IMR-90 (cell line): ENCODE data around the gene GJA8.

Source experiments
- BHLHE40 ChIP-seq: fragments of 150-350 bp; IDR thresholded peaks from 2 replicates; pipeline ENCODE4 v1.6.1; 2016; ENCODE audit warnings: mild to moderate bottlenecking, low read depth, low read length
- NFE2L2 ChIP-seq: fragments of 150-350 bp; IDR thresholded peaks from 2 replicates; pipeline ENCODE4 v1.6.1; 2016; ENCODE audit warnings: low read depth, mild to moderate bottlenecking, low read length
- POLR2A ChIP-seq: IDR thresholded peaks from 2 replicates; pipeline ENCODE4 v1.6.1; 2012; ENCODE audit warnings: mild to moderate bottlenecking, low read depth, low read length
- RAD21 ChIP-seq: IDR thresholded peaks from 2 replicates; pipeline ENCODE4 v1.6.1; 2012; ENCODE audit warnings: low read length, improper control_type of control experiment
- RCOR1 ChIP-seq: IDR thresholded peaks from 2 replicates; pipeline ENCODE4 v1.6.1; 2012; ENCODE audit warnings: mild to moderate bottlenecking, low read length, improper control_type of control experiment; ENCODE audit not compliant: insufficient replicate concordance
- TF ChIP-seq, protein P1 (sequence below): conservative IDR thresholded peaks from 2 replicates; pipeline ENCODE4 v1.5.1; 2012; ENCODE audit warnings: mild to moderate bottlenecking, low read depth, low read length, improper control_type of control experiment

DNA sequence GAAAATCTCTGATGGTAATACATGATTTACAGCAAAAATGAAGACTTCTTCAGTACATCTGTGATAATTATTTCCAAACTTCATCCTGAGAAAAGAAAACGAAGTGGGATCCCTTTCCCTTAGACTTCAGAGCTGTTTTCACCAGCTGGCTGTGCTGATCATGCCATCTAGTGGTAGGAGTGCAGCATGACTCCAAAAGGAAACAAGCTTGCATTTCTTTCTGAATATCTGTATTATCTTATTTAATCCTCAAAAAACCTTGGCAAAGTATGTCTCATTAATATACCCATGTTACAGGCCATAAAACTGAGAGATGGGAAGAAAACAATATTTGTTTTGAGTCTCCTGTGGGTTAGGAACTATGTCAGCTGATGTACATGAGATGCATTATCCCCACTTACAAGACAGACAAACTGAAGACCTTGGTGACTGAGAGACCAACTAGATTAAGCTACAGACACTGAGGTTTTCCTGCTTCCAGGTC, 9.8 kb upstream of the GJA8 start:
- TF ChIP-seq, protein P1, sequence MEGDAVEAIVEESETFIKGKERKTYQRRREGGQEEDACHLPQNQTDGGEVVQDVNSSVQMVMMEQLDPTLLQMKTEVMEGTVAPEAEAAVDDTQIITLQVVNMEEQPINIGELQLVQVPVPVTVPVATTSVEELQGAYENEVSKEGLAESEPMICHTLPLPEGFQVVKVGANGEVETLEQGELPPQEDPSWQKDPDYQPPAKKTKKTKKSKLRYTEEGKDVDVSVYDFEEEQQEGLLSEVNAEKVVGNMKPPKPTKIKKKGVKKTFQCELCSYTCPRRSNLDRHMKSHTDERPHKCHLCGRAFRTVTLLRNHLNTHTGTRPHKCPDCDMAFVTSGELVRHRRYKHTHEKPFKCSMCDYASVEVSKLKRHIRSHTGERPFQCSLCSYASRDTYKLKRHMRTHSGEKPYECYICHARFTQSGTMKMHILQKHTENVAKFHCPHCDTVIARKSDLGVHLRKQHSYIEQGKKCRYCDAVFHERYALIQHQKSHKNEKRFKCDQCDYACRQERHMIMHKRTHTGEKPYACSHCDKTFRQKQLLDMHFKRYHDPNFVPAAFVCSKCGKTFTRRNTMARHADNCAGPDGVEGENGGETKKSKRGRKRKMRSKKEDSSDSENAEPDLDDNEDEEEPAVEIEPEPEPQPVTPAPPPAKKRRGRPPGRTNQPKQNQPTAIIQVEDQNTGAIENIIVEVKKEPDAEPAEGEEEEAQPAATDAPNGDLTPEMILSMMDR, result peak; percentile 95
- TF ChIP-seq RAD21 (peak; percentile 86), BHLHE40 (no peak), RCOR1 (no peak), NFE2L2 (no peak), POLR2A (no peak)
